OCI-LY3 (cell line): ENCODE measurements around the gene TMEM266.

Source experiments
- EZH2phosphoT487 ChIP-seq: fragments of 200-600 bp; shearing (Covaris generic); IDR thresholded peaks from 2 replicates; pipeline ENCODE4 v1.6.1; 2018; ENCODE audit warnings: antibody characterized with exemption, mixed run types, low read depth
- TF ChIP-seq, protein P1 (sequence below): fragments of 200-600, 300-600 bp; sonication (generic); IDR thresholded peaks from 2 replicates; pipeline ENCODE4 v1.5.1; 2014; ENCODE audit warnings: antibody characterized with exemption, low read length, low read depth

DNA sequence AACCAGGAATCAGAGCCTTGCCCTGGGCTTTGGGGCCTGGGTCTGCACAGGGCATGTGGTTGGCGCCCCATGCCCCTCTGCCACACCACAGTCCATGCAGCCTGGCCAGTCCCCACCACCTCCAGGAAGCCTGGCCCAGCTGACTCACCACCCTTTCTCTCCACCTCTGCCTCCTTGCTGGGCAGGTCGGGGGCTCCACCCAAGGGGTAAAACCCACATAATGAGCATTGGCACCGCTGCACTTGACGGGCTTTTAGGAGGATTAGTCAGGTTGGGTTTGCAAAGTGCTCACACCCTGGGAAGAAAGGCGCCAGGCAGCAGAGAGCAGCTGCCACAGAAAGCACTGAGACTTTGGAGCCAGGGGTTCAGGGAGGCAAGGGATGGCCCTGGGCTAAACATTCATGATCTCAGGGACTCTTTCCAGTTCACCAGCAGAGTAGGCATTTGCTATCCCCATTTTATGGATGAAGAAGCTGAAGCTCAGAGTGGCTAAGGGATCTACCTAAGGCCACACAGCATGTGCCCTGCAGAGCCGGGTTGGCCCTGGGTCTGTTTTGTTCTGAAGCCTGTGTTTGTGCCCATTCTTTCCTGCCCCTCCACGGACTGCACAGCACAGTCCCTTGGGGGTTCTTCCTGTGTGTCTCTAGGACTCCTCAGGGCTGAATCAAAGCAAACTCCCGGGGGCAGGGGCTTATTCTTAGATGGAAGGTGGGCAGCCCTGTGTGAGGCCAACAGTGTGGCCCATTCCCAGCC, 138.1 kb downstream of the TMEM266 start:
- TF ChIP-seq, protein P1, sequence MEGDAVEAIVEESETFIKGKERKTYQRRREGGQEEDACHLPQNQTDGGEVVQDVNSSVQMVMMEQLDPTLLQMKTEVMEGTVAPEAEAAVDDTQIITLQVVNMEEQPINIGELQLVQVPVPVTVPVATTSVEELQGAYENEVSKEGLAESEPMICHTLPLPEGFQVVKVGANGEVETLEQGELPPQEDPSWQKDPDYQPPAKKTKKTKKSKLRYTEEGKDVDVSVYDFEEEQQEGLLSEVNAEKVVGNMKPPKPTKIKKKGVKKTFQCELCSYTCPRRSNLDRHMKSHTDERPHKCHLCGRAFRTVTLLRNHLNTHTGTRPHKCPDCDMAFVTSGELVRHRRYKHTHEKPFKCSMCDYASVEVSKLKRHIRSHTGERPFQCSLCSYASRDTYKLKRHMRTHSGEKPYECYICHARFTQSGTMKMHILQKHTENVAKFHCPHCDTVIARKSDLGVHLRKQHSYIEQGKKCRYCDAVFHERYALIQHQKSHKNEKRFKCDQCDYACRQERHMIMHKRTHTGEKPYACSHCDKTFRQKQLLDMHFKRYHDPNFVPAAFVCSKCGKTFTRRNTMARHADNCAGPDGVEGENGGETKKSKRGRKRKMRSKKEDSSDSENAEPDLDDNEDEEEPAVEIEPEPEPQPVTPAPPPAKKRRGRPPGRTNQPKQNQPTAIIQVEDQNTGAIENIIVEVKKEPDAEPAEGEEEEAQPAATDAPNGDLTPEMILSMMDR: no peak
- TF ChIP-seq EZH2phosphoT487: no peak
